ENCODE data around the gene MEOX2. TPM values are rescaled to one million over a fixed set of nuclear protein-coding genes. Genes with fewer than 3 reads are reported as not detected.
A peak's percentile ranks its signal among the peaks of the same experiment; 100 is the strongest.

MEOX2 gene
- polyA plus RNA-seq (2013, experiment 1 of 2; ENCODE audit: insufficient read length): 6.5 TPM
- polyA plus RNA-seq (2013, experiment 2 of 2; ENCODE audit: insufficient read length): 3.4 TPM

GRCh38 chr7:15686295-15686956 lies at the start of gene MEOX2:
TSS of gene MEOX2 (minus strand) at chr7:15686683. CDS start at chr7:15686402, 281 bp downstream.
- peak; percentile 79 for DNase-seq

GRCh38 chr7:15729746-15730145 lies 43.3 kb upstream of the MEOX2 start:
- DNase-seq: no peak

GRCh38 chr7:15725051-15725450 lies 38.6 kb upstream of the MEOX2 start:
- DNase-seq: no peak

GRCh38 chr7:15723841-15724240 lies 37.4 kb upstream of the MEOX2 start:
- DNase-seq: no peak

GRCh38 chr7:15720849-15721471 lies 34.5 kb upstream of the MEOX2 start:
- peak; percentile 72 for DNase-seq

- DNase-seq: peak; percentile 82
These were observed 32.8 kb upstream of the MEOX2 start for GRCh38 chr7:15719311-15719710.

GRCh38 chr7:15715435-15715834 lies 29.0 kb upstream of the MEOX2 start:
- DNase-seq: no peak

GRCh38 chr7:15709978-15710377 lies 23.5 kb upstream of the MEOX2 start:
- DNase-seq: peak; percentile 38

GRCh38 chr7:15707570-15707969 lies 21.1 kb upstream of the MEOX2 start:
- DNase-seq: peak; percentile 11

- no peak for DNase-seq
These were observed 17.2 kb upstream of the MEOX2 start for GRCh38 chr7:15703732-15704131.

GRCh38 chr7:15692501-15693020 lies 6.1 kb upstream of the MEOX2 start:
- no peak for DNase-seq

GRCh38 chr7:15688911-15689310 lies 2.4 kb upstream of the MEOX2 start:
- no peak for DNase-seq

GRCh38 chr7:15688279-15688626 lies 1.8 kb upstream of the MEOX2 start:
- DNase-seq: no peak

GRCh38 chr7:15687546-15688278 lies 1.2 kb upstream of the MEOX2 start:
- DNase-seq: peak; percentile 21

- DNase-seq: no peak
These were observed 568 bp upstream of the MEOX2 start for GRCh38 chr7:15686957-15687545.

- peak; percentile 38 for DNase-seq
These were observed 857 bp downstream of the MEOX2 start for GRCh38 chr7:15685358-15686294.

- DNase-seq: peak; percentile 8
These were observed 1.6 kb downstream of the MEOX2 start for GRCh38 chr7:15684871-15685270.

GRCh38 chr7:15684111-15684800 lies 2.2 kb downstream of the MEOX2 start:
- DNase-seq: no peak

- DNase-seq: no peak
These were observed 3.7 kb downstream of the MEOX2 start for GRCh38 chr7:15682751-15683245.

GRCh38 chr7:15682111-15682510 lies 4.4 kb downstream of the MEOX2 start:
- DNase-seq: no peak

- DNase-seq: no peak
These were observed 4.9 kb downstream of the MEOX2 start for GRCh38 chr7:15681631-15682030.
